Bone marrow (tissue), 2 donors: ENCODE data around the gene IL13RA2.

Experiments used
- DNase-seq, 2 donors: peaks; one replicate each; lab custom pipeline; 2025; lab: John Stamatoyannopoulos, UW

Gene IL13RA2

DNA sequence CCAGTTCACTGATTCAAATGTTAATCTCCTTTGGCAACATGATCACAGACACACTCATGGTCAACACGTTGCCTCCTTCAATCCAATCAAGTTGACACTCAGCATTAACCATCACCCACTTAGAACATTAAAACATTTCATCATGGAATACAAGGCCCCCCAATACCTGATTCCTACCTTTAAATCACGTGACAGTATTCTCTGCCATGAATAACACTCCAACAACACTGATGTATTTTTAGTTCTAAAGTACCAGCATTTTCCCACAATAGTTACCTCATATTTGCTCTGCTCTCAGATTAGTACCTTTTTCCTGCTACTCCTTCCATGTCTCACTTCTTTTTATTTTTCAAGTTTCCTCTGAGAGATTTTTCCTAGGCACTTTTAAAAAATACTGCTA is 19.6 kb downstream of the IL13RA2 start:
- DNase-seq = no peak

DNA sequence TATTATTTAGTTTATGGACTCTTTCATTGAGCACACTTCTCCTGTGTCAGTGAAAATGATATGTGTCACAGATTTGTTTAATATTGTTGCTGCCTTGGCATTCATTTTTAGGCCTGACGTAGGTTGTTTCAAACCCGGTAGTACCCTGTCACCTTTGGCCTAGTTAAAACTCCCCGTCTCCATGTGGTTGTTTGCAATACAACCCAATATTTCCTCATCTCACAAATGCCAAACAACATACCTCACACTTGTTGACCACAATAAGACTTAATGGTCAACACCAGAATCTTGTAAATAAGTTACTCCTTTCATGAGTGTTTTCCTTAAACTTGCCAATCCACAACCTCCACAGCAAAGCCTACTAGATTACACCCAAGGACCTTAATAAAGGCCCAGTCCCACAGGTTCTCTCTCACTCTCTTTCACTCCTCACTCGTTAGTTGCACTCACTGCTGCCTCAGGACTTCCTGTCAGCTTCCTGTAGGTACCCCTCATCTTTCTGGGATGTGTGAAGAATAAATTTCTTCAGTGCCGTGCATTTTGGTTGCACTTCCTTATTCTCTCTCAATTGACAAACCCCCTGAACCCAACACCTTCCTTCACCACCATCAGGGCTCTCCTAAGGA is 31.3 kb downstream of the IL13RA2 start:
- DNase-seq = no peak

DNA sequence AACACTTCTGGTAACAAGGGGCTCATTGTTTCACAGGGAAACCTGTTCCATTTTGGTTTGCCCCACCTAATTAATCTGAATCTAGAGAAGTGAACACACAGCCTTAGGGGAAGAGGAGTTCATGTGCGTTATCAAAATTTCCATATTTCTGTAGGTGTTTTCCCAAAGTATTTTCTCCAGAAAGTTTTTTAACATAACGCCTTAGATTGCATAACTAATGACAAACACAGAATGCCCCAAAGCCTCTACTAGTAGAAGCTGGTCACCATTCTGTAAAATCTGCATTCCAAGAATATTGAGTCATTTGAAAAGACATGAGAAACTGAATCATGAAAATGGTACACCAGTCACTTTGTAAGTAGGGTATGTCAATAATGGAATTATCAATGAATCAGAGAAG is 41.1 kb downstream of the IL13RA2 start:
- no peak for DNase-seq

DNA sequence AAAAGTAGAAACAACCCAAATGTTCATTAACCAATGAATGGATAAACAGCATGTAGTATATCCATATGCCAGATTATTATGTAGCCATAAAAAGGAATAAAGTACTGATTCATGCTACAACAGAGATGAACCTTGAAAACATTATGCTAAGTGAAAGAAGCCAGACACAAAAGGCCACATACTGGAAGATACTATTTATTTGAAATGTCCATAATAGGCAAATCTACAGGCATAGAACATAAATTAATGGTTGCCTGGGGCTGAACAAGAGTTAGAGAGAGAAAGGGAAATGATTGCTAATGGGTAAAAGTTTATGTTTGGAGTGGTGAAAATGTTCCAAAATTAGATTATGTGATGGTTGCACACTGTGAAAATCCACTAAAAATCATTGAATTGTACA is 44.4 kb downstream of the IL13RA2 start:
- DNase-seq = no peak

DNA sequence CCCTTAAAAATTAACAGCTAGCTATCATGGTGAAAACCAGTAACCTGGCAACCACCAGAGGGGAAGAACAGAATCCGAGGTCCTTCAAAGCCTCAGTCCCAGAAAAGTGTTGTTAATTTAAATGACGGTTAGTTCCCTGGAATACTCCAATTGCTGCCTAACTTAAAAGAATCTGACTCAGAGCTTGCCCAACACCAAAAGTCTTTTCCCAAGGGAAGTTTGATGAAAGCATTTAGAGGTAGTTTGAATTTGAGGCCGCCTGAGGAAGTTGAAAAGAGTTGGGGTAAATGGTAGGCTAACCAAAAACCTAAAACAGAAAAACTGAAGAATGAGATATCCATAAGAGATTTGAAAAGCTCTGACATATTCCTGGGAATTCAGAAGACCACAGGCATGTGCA is 46.6 kb downstream of the IL13RA2 start:
- DNase-seq = no peak

DNA sequence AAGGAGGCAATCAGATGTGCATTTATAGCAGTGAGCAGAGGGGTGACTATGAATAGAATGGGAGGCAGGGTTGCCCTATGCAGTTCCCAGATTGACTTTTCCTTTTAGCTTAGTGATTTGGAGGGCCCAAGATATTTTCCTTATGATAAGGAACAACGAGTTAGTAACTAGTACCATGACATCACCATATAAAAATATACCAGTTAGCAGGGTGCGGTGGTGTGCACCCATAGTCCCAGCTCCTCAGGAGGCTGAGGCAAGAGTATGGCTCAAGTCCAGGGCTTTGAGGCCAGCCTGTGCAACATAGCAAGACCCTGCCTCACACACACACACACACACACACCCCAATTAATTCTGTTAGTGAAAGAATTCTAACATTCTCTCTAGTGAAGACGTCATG is 53.0 kb downstream of the IL13RA2 start:
- no peak for DNase-seq

DNA sequence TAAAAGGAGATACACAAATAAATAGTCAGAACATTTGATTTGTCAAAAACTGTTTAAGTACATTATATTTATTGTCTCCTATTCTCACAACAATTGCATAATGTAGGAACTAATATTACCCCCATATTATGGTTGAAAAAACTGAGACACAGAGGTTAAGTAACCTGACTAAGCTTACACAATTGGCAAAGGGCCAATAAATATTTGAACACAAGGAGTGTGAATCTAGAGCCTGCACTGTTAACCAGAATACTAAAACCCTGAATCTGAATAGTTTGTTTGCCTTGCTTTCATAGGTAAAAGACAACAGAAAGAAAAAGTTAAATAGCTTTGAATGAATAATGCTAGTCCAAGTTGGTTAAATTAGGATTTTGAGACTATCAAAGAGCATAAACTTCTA is 55.2 kb downstream of the IL13RA2 start:
- no peak for DNase-seq

DNA sequence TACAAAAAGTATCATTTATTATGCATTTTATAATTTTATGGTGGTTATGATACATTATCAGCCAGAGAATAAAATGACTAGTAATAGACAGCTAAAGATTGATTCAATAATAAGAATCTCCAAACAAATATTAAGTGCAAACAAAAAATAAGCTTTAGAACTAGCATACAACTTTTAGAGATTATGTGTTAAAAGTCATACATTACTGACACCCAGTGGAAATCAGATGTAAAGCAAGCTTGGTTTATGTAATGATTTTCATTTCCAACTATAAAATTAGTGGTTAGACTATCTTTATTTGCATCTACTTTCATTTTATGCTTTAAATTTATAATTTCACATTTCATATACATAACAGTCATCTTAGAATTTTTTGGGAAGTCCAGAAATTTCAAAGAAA is 57.7 kb downstream of the IL13RA2 start:
- no peak for DNase-seq
